ENCODE data around the gene TREML4.

DNA sequence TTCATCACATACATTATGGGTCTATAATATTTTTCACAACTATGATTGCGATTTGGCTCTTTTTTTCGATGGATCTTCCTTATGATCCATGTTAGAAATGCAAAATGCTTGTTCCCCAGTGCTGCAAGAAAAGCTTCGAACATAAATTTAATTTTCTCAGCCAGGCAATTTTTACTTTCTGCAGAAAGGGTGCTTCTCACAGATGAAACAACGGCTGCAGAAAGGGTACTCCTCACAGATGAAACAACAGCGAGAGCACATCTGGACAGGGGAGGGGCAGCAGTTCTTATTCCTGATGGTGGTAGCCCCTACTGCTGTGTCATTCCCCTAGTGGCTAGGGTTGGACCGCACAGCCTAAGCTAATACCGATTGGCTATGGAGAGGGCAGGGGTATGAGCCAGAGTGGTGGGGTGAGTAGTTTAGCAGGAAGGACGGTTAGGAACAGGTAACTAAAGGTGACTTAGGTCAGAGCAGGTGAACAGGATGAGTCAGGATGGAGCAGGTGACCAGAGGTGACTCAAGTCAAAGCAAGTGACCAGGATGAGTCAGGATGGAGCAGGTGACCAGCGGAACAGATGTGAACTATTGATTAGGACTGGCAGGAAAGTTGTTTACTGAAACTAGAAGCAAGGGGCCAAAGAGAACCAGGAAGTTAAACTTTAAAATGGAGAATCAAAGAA, 13.4 kb upstream of the TREML4 start:
- TF ChIP-seq POLR2A (IDR thresholded peaks at IDR 0.05; ENCODE audit: low read length) (no peak), GATA1 (IDR thresholded peaks at IDR 0.05; ENCODE audit: low read depth, low read length) (no peak)
